CD4-positive, alpha-beta T cell treated with Interferon gamma for 1 hour (primary cell): ENCODE data around the gene DNAJC5.

ENCODE experiments used
- DNase-seq: peaks from one replicate; pipeline ENCODE4 v3.0.0-alpha.2; 2020

Gene DNAJC5

GRCh38 chr20:63885264-63886053 lies 9.5 kb upstream of the DNAJC5 start:
- no peak for DNase-seq

GRCh38 chr20:63886054-63886419 lies 8.9 kb upstream of the DNAJC5 start:
- no peak for DNase-seq

GRCh38 chr20:63886921-63887320 lies 8.0 kb upstream of the DNAJC5 start:
- no peak for DNase-seq

- DNase-seq: no peak
Observed at GRCh38 chr20:63889241-63890200, 5.4 kb upstream of the DNAJC5 start.

GRCh38 chr20:63890201-63890576 lies 4.7 kb upstream of the DNAJC5 start:
- no peak for DNase-seq

GRCh38 chr20:63890616-63891015 lies 4.3 kb upstream of the DNAJC5 start:
- DNase-seq: no peak

GRCh38 chr20:63891061-63892002 lies 3.6 kb upstream of the DNAJC5 start:
- no peak for DNase-seq

- DNase-seq: no peak
Observed at GRCh38 chr20:63892402-63892801, 2.5 kb upstream of the DNAJC5 start.

- DNase-seq: no peak
Observed at GRCh38 chr20:63893999-63894357, 948 bp upstream of the DNAJC5 start.

GRCh38 chr20:63895202-63895951 lies 451 bp downstream of the DNAJC5 start:
- no peak for DNase-seq

- DNase-seq: no peak
Observed at GRCh38 chr20:63895952-63896263, 982 bp downstream of the DNAJC5 start.

GRCh38 chr20:63896264-63897105 lies 1.6 kb downstream of the DNAJC5 start:
- peak; percentile 65 for DNase-seq

- no peak for DNase-seq
Observed at GRCh38 chr20:63897978-63898561, 3.1 kb downstream of the DNAJC5 start.

GRCh38 chr20:63898882-63899558 lies 4.1 kb downstream of the DNAJC5 start:
- DNase-seq: peak; percentile 13

GRCh38 chr20:63900413-63900812 lies 5.5 kb downstream of the DNAJC5 start:
- DNase-seq: no peak

- DNase-seq: no peak
Observed at GRCh38 chr20:63903796-63904561, 9.1 kb downstream of the DNAJC5 start.

- DNase-seq: no peak
Observed at GRCh38 chr20:63908008-63908682, 13.2 kb downstream of the DNAJC5 start.

- no peak for DNase-seq
Observed at GRCh38 chr20:63911176-63911575, 16.2 kb downstream of the DNAJC5 start.

GRCh38 chr20:63913768-63914167 lies 18.8 kb downstream of the DNAJC5 start:
- no peak for DNase-seq
